Calu3 (cell line): ENCODE measurements around the gene WIPI1. TPM values are rescaled to one million over a fixed set of nuclear protein-coding genes. Genes with fewer than 3 reads are reported as not detected.

ENCODE experiments used
- BruUV-seq: library from RNA; stranded (reverse); fragments of 400-500 nt; replicated peaks from 2 replicates; lab custom pipeline; 2021; lab: Mats Ljungman, UMichigan
- CTCF ChIA-PET: fragments of 300-600 bp; sonication (Branson Sonifier 250); formaldehyde crosslinking; loops from one replicate; lab custom pipeline; 2022; ENCODE audit warnings: antibody characterized with exemption; lab: Charles Lee
- DNase-seq: peaks from one replicate; pipeline ENCODE4 v3.0.0; 2022
- H3K27ac Mint-ChIP-seq: one replicate; pipeline ENCODE4 v1.8.0; 2022; ENCODE audit warnings: mixed read lengths; ENCODE audit not compliant: unreplicated experiment
- H3K27me3 Mint-ChIP-seq: one replicate; pipeline ENCODE4 v1.8.0; 2022; ENCODE audit warnings: mixed read lengths; ENCODE audit not compliant: unreplicated experiment
- H3K36me3 Mint-ChIP-seq: one replicate; pipeline ENCODE4 v1.8.0; 2022; ENCODE audit warnings: mild to moderate bottlenecking, moderate library complexity, mixed read lengths; ENCODE audit not compliant: insufficient read depth, unreplicated experiment
- H3K4me1 Mint-ChIP-seq: one replicate; pipeline ENCODE4 v1.8.0; 2022; ENCODE audit warnings: mild to moderate bottlenecking, low read depth, mixed read lengths; ENCODE audit not compliant: unreplicated experiment
- H3K4me3 Mint-ChIP-seq: one replicate; pipeline ENCODE4 v1.8.0; 2022; ENCODE audit warnings: mild to moderate bottlenecking, low read depth, moderate library complexity, mixed read lengths; ENCODE audit not compliant: unreplicated experiment
- H3K9me3 Mint-ChIP-seq: one replicate; pipeline ENCODE4 v1.8.0; 2022; ENCODE audit warnings: low read depth, mixed read lengths; ENCODE audit not compliant: unreplicated experiment
- CTCF ChIP-seq: fragments of 200-600 bp; IDR thresholded peaks from one replicate; pipeline ENCODE4 v1.8.0; 2022; ENCODE audit warnings: antibody characterized with exemption; ENCODE audit not compliant: unreplicated experiment
- intact Hi-C: fragments of 100-400 bp; cut with micrococcal nuclease; formaldehyde crosslinking; loops from one replicate; pipeline ENCODE4 v1.10.0; 2022; ENCODE audit not compliant: unreplicated experiment
- total RNA-seq: library from RNA; stranded (reverse); gene quantifications from 2 replicates; pipeline ENCODE4 v1.2.3, GENCODE V29; 2022

WIPI1 gene
- total RNA-seq, 1 experiment from 2014 or later, result 43.4 TPM

GRCh38 chr17:68480885-68481284, 23.6 kb upstream of the WIPI1 start:
- no peaks in the 10 kb centered on the region for H3K4me1 Mint-ChIP-seq
- no TSS peak for BruUV-seq
- TF ChIP-seq CTCF, result no peak
- H3K4me3 Mint-ChIP-seq, result no peak overlapping the region
- intact Hi-C loops, result no loop called here
- H3K9me3 Mint-ChIP-seq, result peaks cover 4% of the 10 kb centered on the region
- no peak overlapping the region for H3K27ac Mint-ChIP-seq
- H3K27me3 Mint-ChIP-seq, result peaks cover 37% of the 10 kb centered on the region
- DNase-seq, result no peak
- CTCF ChIA-PET, result no interaction called here
- H3K36me3 Mint-ChIP-seq, result no peaks in the 10 kb centered on the region

- no peak overlapping the region for H3K4me3 Mint-ChIP-seq
- BruUV-seq, result no TSS peak
These were observed 13.7 kb upstream of the WIPI1 start for GRCh38 chr17:68470961-68471360.

GRCh38 chr17:68468788-68469187, 11.5 kb upstream of the WIPI1 start:
- no peak for TF ChIP-seq CTCF
- intact Hi-C loops, result loop anchor here (10.0 kb wide), 1 partner anchor 504 kb away; no protein-coding TSS in a partner anchor
- no peaks in the 10 kb centered on the region for H3K36me3 Mint-ChIP-seq
- H3K4me1 Mint-ChIP-seq, result peaks cover 11% of the 10 kb centered on the region
- BruUV-seq, result no TSS peak
- no peak overlapping the region for H3K4me3 Mint-ChIP-seq
- no peak overlapping the region for H3K27ac Mint-ChIP-seq
- H3K9me3 Mint-ChIP-seq, result no peaks in the 10 kb centered on the region
- CTCF ChIA-PET, result interaction anchor here (0.6 kb wide), 1 partner anchor 1316 kb away, joined by 5 read pairs; no protein-coding TSS in a partner anchor
- H3K27me3 Mint-ChIP-seq, result peaks cover 31% of the 10 kb centered on the region
- DNase-seq, result no peak

More at GRCh38 chr17:68470961-68471360, 13.7 kb upstream of the WIPI1 start:
- H3K9me3 Mint-ChIP-seq, result no peaks in the 10 kb centered on the region
- TF ChIP-seq CTCF, result no peak
- DNase-seq, result no peak
- H3K27me3 Mint-ChIP-seq, result peaks cover 31% of the 10 kb centered on the region
- peaks cover 5% of the 10 kb centered on the region for H3K36me3 Mint-ChIP-seq
- CTCF ChIA-PET, result interaction anchor here (0.6 kb wide), 1 partner anchor 620 kb away, joined by 5 read pairs; no protein-coding TSS in a partner anchor
- peaks cover 11% of the 10 kb centered on the region for H3K4me1 Mint-ChIP-seq
- intact Hi-C loops, result no loop called here
- no peak overlapping the region for H3K27ac Mint-ChIP-seq

- no peak for TF ChIP-seq CTCF
- no peak overlapping the region for H3K4me3 Mint-ChIP-seq
These were observed 11.0 kb upstream of the WIPI1 start for GRCh38 chr17:68468334-68468733.

More at GRCh38 chr17:68468334-68468733, 11.0 kb upstream of the WIPI1 start:
- Mint-ChIP-seq H3K9me3 (no peaks in the 10 kb centered on the region), H3K27me3 (peaks cover 31% of the 10 kb centered on the region), H3K4me1 (peaks cover 11% of the 10 kb centered on the region), H3K27ac (no peak overlapping the region), H3K36me3 (no peaks in the 10 kb centered on the region)
- intact Hi-C loops, result loop anchor here (10.0 kb wide), 1 partner anchor 504 kb away; no protein-coding TSS in a partner anchor
- no TSS peak for BruUV-seq
- DNase-seq, result no peak
- CTCF ChIA-PET, result interaction anchor here (0.6 kb wide), 1 partner anchor 1316 kb away, joined by 5 read pairs; no protein-coding TSS in a partner anchor
